K562 (cell line): Measurements from ENCODE around the gene EDEM2. TPM values are rescaled to one million over a fixed set of nuclear protein-coding genes. Genes with fewer than 3 reads are reported as not detected.

ENCODE experiments used
- ARID1B ChIP-seq: fragments of 450-650 bp; IDR thresholded peaks from 2 replicates; pipeline ENCODE4 v1.6.1; 2016; ENCODE audit warnings: antibody characterized with exemption, mild to moderate bottlenecking, inconsistent platforms
- ATF6 ChIP-seq: sonication (generic); formaldehyde crosslinking; IDR thresholded peaks from 2 replicates; pipeline ENCODE4 v1.4.0; 2020; ENCODE audit warnings: mild to moderate bottlenecking, missing genetic modification reagents
- HDGF ChIP-seq: fragments of 450-650 bp; IDR thresholded peaks from 2 replicates; pipeline ENCODE4 v1.6.1; 2016
- RFX1 ChIP-seq: fragments of 450-650 bp; IDR thresholded peaks from 2 replicates; pipeline ENCODE4 v1.6.1; 2016; ENCODE audit warnings: mild to moderate bottlenecking, moderate library complexity
- TCF15 ChIP-seq: fragments of 250-450 bp; sonication (Bioruptor Pico); IDR thresholded peaks from 2 replicates; pipeline ENCODE4 v1.8.0; 2022; ENCODE audit warnings: moderate library complexity, mild to moderate bottlenecking, inconsistent platforms
- TEAD2 ChIP-seq: fragments of 450-650 bp; IDR thresholded peaks from 2 replicates; pipeline ENCODE4 v1.6.1; 2016; ENCODE audit warnings: missing genetic modification characterization, control low read depth, missing compliant biosample characterization
- ZNF511 ChIP-seq: sonication (generic); formaldehyde crosslinking; IDR thresholded peaks from 2 replicates; pipeline ENCODE4 v1.8.0; 2022; ENCODE audit warnings: mild to moderate bottlenecking, missing genetic modification reagents
- ZNF639 ChIP-seq, 2 experiments: fragments of 200-800 bp in 1 of 2; sonication (Bioruptor generic) in 1 of 2; sonication (generic) in 1 of 2; formaldehyde crosslinking in 1 of 2; IDR thresholded peaks in 1 of 2; conservative IDR thresholded peaks in 1 of 2; 2 replicates each; pipeline versions ENCODE4 v1.5.0 to v1.6.1; 2016 to 2020; ENCODE audit warnings: missing compliant biosample characterization in 1 of 2, missing genetic modification characterization in 1 of 2, missing genetic modification reagents in 1 of 2
- ZNF655 ChIP-seq: fragments of 250-450 bp; sonication (Bioruptor Pico); IDR thresholded peaks from 2 replicates; pipeline ENCODE4 v1.5.0; 2021
- polyA plus RNA-seq, 8 experiments: library from polyadenylated mRNA; depleted of rRNA in 4 of 8; stranded (reverse) in 5 of 8; unstranded in 3 of 8; fragments of >200 nt; fragmentation: Nextera tagmentation in 2 of 8; fragmentation: Illumina TruSeq in 1 of 8; extraction: Ambion mirVana in 2 of 8; extraction: Trizol in 1 of 8; gene quantifications; 2 replicates each; pipeline versions ENCODE4 v1.2.1 to v1.2.3, GENCODE V29; 2011 to 2014; ENCODE audit warnings: inconsistent platforms in 1 of 8, missing spikeins in 1 of 8
- total RNA-seq, 7 experiments: library from RNA; depleted of rRNA in 6 of 7; stranded (reverse); fragments of >200 nt in 6 of 7; fragmentation: Illumina TruSeq in 2 of 7; extraction: Trizol in 2 of 7; gene quantifications; 2 replicates each; pipeline versions ENCODE4 v1.2.1 to v1.2.3, GENCODE V29; 2011 to 2021; ENCODE audit warnings: low replicate concordance in 1 of 7

Gene EDEM2
- total and polyA plus RNA-seq, 9 of the 15 experiments (the other 6 are each of a cell fraction or from before 2014, with no cell fraction given): 6.9 to 11.0 (median 9.7) TPM

GRCh38 chr20:35191419-35192117, 44.4 kb upstream of the EDEM2 start (continued):
- TF ChIP-seq ZNF639 (CRISPR knock-in tag; conservative IDR thresholded peaks at IDR 0.05 in 1 of 2, IDR thresholded peaks at IDR 0.05 in 1 of 2): 0 out of 4 replicates have a peak, but pooled peaks of 1 of the 2 experiments have one; percentile 15
- no peak for TF ChIP-seq ZNF655 (CRISPR knock-in tag)
- TF ChIP-seq RFX1: peak; percentile 28; the same call in 1 of the 2 replicates
- no peak for TF ChIP-seq TEAD2
- 0 out of 2 replicates have a peak, but pooled peaks have one; percentile 15 for TF ChIP-seq HDGF
- no peak for TF ChIP-seq ZNF511 (CRISPR knock-in tag)
- no peak for TF ChIP-seq ATF6 (CRISPR knock-in tag)
- peak; percentile 6; the same call in 1 of the 2 replicates for TF ChIP-seq ARID1B
- no peak for TF ChIP-seq TCF15 (CRISPR knock-in tag)
- TF ChIP-seq, all 486 proteins: peak for 6
